Mesenchymal stem cell (in vitro differentiated cells and primary cell): ENCODE results near the gene WDFY1.

Experiments used
- DNase-seq: peaks from one replicate; pipeline ENCODE4 v3.0.0-alpha.2; 2013
- H2AFZ ChIP-seq: one replicate; pipeline ENCODE4 v1.6.1; 2013; ENCODE audit warnings: low read depth, mild to moderate bottlenecking, control low read depth, inconsistent platforms, low read length, moderate library complexity
- H2AK5ac ChIP-seq: 2 replicates; pipeline ENCODE4 v1.6.1; 2013; ENCODE audit warnings: low read length, moderate library complexity, mild to moderate bottlenecking, inconsistent platforms; ENCODE audit not compliant: severe bottlenecking
- H2BK120ac ChIP-seq: one replicate; pipeline ENCODE4 v1.6.1; 2013; ENCODE audit warnings: low read depth, mild to moderate bottlenecking, inconsistent platforms, low read length, moderate library complexity
- H2BK12ac ChIP-seq, 2 experiments: one replicate each; pipeline ENCODE4 v1.6.1; 2013; ENCODE audit warnings: inconsistent platforms in 2 of 2, low read length in 2 of 2, mild to moderate bottlenecking in 2 of 2, moderate library complexity in 2 of 2, control low read depth in 1 of 2
- H2BK15ac ChIP-seq: one replicate; pipeline ENCODE4 v1.6.1; 2013; ENCODE audit warnings: mild to moderate bottlenecking, low read depth, inconsistent platforms; ENCODE audit not compliant: poor library complexity, severe bottlenecking
- H2BK5ac ChIP-seq: 2 replicates; pipeline ENCODE4 v1.6.1; 2013; ENCODE audit warnings: low read depth, mild to moderate bottlenecking, low read length, control low read depth, inconsistent platforms; ENCODE audit not compliant: poor library complexity, severe bottlenecking
- H3K14ac ChIP-seq, 2 experiments: one replicate each; pipeline ENCODE4 v1.6.1; 2013; ENCODE audit warnings: inconsistent platforms in 2 of 2, low read length in 2 of 2, control low read depth in 1 of 2, mild to moderate bottlenecking in 1 of 2, moderate library complexity in 1 of 2
- H3K18ac ChIP-seq, 2 experiments: one replicate each; pipeline ENCODE4 v1.6.1; 2013; ENCODE audit warnings: inconsistent platforms in 2 of 2, low read length in 2 of 2, control low read depth in 1 of 2, low read depth in 1 of 2, mild to moderate bottlenecking in 1 of 2
- H3K23ac ChIP-seq, 2 experiments: one replicate each; pipeline ENCODE4 v1.6.1; 2013; ENCODE audit warnings: inconsistent platforms in 2 of 2, low read length in 2 of 2, mild to moderate bottlenecking in 2 of 2, moderate library complexity in 2 of 2, control low read depth in 1 of 2
- H3K27ac ChIP-seq: 2 replicates; pipeline ENCODE4 v1.5.1; 2013; ENCODE audit warnings: mild to moderate bottlenecking, moderate library complexity, low read length, control low read depth, inconsistent platforms; ENCODE audit not compliant: poor library complexity, severe bottlenecking
- H3K27me3 ChIP-seq, 2 experiments: 2 replicates each; pipeline versions ENCODE4 v1.6.1 to v1.7.0; 2013; ENCODE audit warnings: low read length in 2 of 2, mild to moderate bottlenecking in 2 of 2, moderate library complexity in 2 of 2, control low read depth in 1 of 2, inconsistent platforms in 1 of 2; ENCODE audit not compliant: control insufficient read depth in 1 of 2, insufficient read depth in 1 of 2
- H3K36me3 ChIP-seq, 2 experiments: 2 replicates each; pipeline versions ENCODE4 v1.6.1 to v1.7.0; 2013; ENCODE audit warnings: low read length in 2 of 2, control low read depth in 1 of 2, inconsistent platforms in 1 of 2, low read depth in 1 of 2, mild to moderate bottlenecking in 1 of 2; ENCODE audit not compliant: insufficient read depth in 2 of 2, control insufficient read depth in 1 of 2
- H3K4ac ChIP-seq, 2 experiments: one replicate each; pipeline ENCODE4 v1.6.1; 2013; ENCODE audit warnings: inconsistent platforms in 2 of 2, low read length in 2 of 2, mild to moderate bottlenecking in 2 of 2, moderate library complexity in 2 of 2, control low read depth in 1 of 2, low read depth in 1 of 2
- H3K4me1 ChIP-seq: 2 replicates; pipeline ENCODE4 v1.6.1; 2013; ENCODE audit warnings: low read depth, low read length, control low read depth; ENCODE audit not compliant: control insufficient read depth, insufficient read depth
- H3K4me2 ChIP-seq: 2 replicates; pipeline ENCODE4 v1.6.1; 2013; ENCODE audit warnings: low read length, mild to moderate bottlenecking, inconsistent platforms; ENCODE audit not compliant: poor library complexity, severe bottlenecking
- H3K4me3 ChIP-seq, 2 experiments: 2 replicates each; pipeline versions ENCODE4 v1.5.1 to v1.7.0; 2013; ENCODE audit warnings: low read length in 2 of 2, mild to moderate bottlenecking in 2 of 2, control low read depth in 1 of 2, low read depth in 1 of 2; ENCODE audit not compliant: insufficient read depth in 1 of 2
- H3K79me1 ChIP-seq: replicated peaks from 2 replicates; pipeline ENCODE4 v1.6.1; 2013; ENCODE audit warnings: mild to moderate bottlenecking, control low read depth, low read length, inconsistent platforms; ENCODE audit not compliant: poor library complexity, severe bottlenecking
- H3K9ac ChIP-seq: 2 replicates; pipeline ENCODE4 v1.7.0; 2013; ENCODE audit warnings: mild to moderate bottlenecking, low read length, moderate library complexity
- H3K9me3 ChIP-seq: 2 replicates; pipeline ENCODE4 v1.7.0; 2013; ENCODE audit warnings: mild to moderate bottlenecking, low read length; ENCODE audit not compliant: control insufficient read depth
- H4K8ac ChIP-seq: one replicate; pipeline ENCODE4 v1.6.1; 2013; ENCODE audit warnings: inconsistent platforms, mild to moderate bottlenecking, low read length, moderate library complexity
- H4K91ac ChIP-seq: one replicate; pipeline ENCODE4 v1.6.1; 2013; ENCODE audit warnings: mild to moderate bottlenecking, low read length, inconsistent platforms
- WGBS: methylation state at CpG from one replicate; pipeline ENCODE4 v1.1.7; 2013; ENCODE audit warnings: mixed read lengths; 5-methylcytosine and 5-hydroxymethylcytosine counted together

The WDFY1 gene

DNA sequence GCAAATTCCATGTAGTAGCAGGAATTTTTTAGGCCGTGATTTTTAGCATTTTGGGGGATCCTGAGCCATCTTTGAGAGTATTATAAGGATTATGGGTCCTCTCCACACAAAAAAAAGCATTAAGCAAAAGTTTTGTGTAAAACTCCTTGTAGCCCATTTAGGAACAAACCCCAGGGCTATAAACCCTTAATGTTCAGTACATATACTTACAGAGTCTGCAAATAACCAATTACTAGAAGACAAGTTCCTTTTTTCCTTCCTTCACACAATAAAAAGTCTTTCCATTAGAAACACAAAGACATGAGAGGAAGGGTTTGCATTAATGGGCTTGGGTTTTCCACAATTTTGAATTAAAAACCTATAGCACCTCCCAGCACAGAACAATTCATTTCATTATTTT lies 44.6 kb downstream of the WDFY1 start:
- H2BK120ac ChIP-seq, result no peak overlapping the region
- no peak overlapping the region for H4K91ac ChIP-seq
- H3K4me2 ChIP-seq, result no peak overlapping the region
- H2BK12ac ChIP-seq, result no peak overlapping the region
- no peak overlapping the region for H3K9ac ChIP-seq
- H2BK5ac ChIP-seq, result no peak overlapping the region
- H2BK15ac ChIP-seq, result no peak overlapping the region
- H3K4me1 ChIP-seq, result peaks cover 7% of the 10 kb centered on the region
- no peak overlapping the region for H2AFZ ChIP-seq
- whole genome bisulfite sequencing, result no CpG with 5 or more reads among the region's 1 CpG
- no peak overlapping the region for H2AK5ac ChIP-seq
- H3K27ac ChIP-seq, result no peak overlapping the region
- H3K14ac ChIP-seq, result no peak overlapping the region
- no peak overlapping the region for H3K18ac ChIP-seq
- H3K36me3 ChIP-seq, result peaks cover 14 to 80% of the 10 kb centered on the region in 2 experiments
- H3K79me1 ChIP-seq, result peaks cover 4% of the 10 kb centered on the region
- H3K4ac ChIP-seq, result no peak overlapping the region
- H3K4me3 ChIP-seq, result no peak overlapping the region
- no peak overlapping the region for H3K23ac ChIP-seq
- H4K8ac ChIP-seq, result no peak overlapping the region
- no peaks in the 10 kb centered on the region for H3K9me3 ChIP-seq
- H3K27me3 ChIP-seq, result no peaks in the 10 kb centered on the region
- DNase-seq, result no peak

DNA sequence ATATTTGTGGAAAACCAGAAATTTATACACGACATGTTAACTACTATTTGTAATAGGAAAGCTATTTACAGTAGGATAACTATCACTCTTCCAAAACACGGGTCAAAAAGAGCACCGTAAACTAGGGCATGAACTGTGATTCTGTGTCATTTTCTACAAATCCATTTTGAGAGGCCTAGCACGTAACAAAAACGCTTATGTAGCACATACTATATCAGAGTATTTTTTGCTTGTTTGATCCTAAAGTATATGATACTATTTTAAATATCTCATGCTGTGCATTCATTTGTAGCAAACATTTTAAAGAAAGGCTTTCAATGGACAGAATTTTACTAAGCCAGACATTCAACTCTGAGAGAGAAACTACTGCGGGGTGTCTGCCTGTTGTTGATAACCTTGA lies 45.1 kb downstream of the WDFY1 start:
- Histone ChIP-seq H3K14ac (no peak overlapping the region), H2BK120ac (no peak overlapping the region), H3K79me1 (peaks cover 6% of the 10 kb centered on the region), H2BK12ac (no peak overlapping the region), H4K91ac (no peak overlapping the region), H3K4me3 (no peak overlapping the region), H3K36me3 (peaks cover 14 to 80% of the 10 kb centered on the region in 2 experiments), H2BK5ac (no peak overlapping the region), H3K27me3 (no peaks in the 10 kb centered on the region), H3K4me1 (peaks cover 10% of the 10 kb centered on the region), H4K8ac (no peak overlapping the region), H3K18ac (no peak overlapping the region), H3K4ac (no peak overlapping the region), H3K23ac (no peak overlapping the region), H3K4me2 (no peak overlapping the region), H2AFZ (no peak overlapping the region), H3K9me3 (no peaks in the 10 kb centered on the region), H3K9ac (no peak overlapping the region), H2AK5ac (no peak overlapping the region), H2BK15ac (no peak overlapping the region), H3K27ac (no peak overlapping the region)
- DNase-seq, result no peak
- 97% methylated on average over 4 of the region's 6 CpGs for WGBS

DNA sequence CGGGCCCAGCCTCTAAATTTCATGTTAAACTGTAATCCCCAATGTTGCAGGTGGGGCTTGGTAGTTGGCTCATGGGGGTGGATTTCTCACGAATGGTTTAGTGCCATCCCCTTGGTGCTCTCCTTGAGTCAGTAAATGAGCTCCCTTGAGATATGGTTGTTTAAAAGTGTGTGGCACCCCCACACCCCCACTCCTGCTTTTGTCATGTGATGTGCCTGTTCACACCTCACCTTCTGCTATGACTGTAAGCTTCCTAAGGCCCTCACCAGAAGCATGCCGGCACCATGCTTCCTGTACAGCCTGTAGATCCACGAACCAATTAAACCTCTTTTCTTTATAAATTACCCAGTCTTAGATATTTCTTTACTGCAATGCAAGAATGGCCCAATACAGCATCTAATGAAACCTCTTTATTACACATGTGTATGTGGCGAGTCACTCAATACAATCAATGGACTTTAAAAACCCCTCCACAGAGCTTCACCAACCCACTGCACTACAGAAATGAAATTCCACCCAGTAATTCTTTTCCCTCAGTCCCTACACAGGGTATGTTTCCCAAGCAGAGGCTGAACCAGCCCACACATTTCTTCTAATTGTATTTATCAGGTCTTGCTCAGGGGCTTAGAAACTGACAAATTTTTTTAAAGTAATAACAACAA lies 47.3 kb downstream of the WDFY1 start:
- Histone ChIP-seq H3K9me3 (no peaks in the 10 kb centered on the region), H4K91ac (no peak overlapping the region), H3K79me1 (peaks cover 3% of the 10 kb centered on the region), H4K8ac (no peak overlapping the region), H3K4me3 (no peak overlapping the region), H3K23ac (no peak overlapping the region), H2BK120ac (no peak overlapping the region), H3K4me1 (peaks cover 10% of the 10 kb centered on the region), H3K27ac (no peak overlapping the region), H2BK15ac (no peak overlapping the region), H3K36me3 (peaks cover 20 to 83% of the 10 kb centered on the region in 2 experiments), H3K18ac (no peak overlapping the region), H2BK5ac (no peak overlapping the region), H3K9ac (no peak overlapping the region), H2AFZ (no peak overlapping the region), H3K27me3 (no peaks in the 10 kb centered on the region), H2BK12ac (no peak overlapping the region), H2AK5ac (no peak overlapping the region), H3K4me2 (no peak overlapping the region), H3K4ac (no peak overlapping the region), H3K14ac (no peak overlapping the region)
- DNase-seq, result no peak
- 98% methylated on average over 4 of the region's 5 CpGs for whole genome bisulfite sequencing

DNA sequence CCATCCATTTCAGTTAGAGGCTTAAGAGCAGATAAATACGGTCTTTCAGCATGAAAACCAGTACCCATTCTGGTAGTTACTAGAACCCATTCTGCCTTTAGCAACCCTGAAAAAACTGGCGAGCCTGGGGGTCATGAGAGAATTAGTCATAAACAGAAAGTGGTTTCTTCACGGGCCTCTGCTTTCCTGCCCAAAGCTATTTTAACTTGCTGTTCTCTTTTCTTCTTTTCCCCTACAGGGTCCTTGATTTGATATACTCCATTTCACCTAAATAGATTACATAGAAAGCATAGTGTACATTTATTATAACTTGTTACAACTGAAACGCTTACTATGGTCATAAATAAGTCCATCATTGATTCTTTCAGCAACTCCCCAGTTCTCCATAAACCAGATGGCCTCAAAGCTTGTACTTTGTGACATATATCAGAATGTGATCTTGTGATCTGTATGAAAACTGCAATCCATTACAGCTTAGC lies 48.3 kb downstream of the WDFY1 start:
- WGBS, result 87% methylated on average over 3 of the region's 4 CpGs
- H2BK5ac ChIP-seq, result no peak overlapping the region
- H3K36me3 ChIP-seq, result peaks cover 20 to 84% of the 10 kb centered on the region in 2 experiments
- H3K14ac ChIP-seq, result no peak overlapping the region
- DNase-seq, result peak; percentile 56
- no peak overlapping the region for H2BK15ac ChIP-seq
- no peak overlapping the region for H2AFZ ChIP-seq
- no peaks in the 10 kb centered on the region for H3K9me3 ChIP-seq
- peak overlapping the region; percentile 46 for H3K27ac ChIP-seq
- H3K4me1 ChIP-seq, result peaks cover 10% of the 10 kb centered on the region
- no peaks in the 10 kb centered on the region for H3K27me3 ChIP-seq
- peaks cover 2% of the 10 kb centered on the region for H3K79me1 ChIP-seq
- H4K91ac ChIP-seq, result no peak overlapping the region
- H3K23ac ChIP-seq, result no peak overlapping the region
- H3K4ac ChIP-seq, result no peak overlapping the region
- peak overlapping the region; percentile 60 for H3K9ac ChIP-seq
- H3K4me2 ChIP-seq, result no peak overlapping the region
- H3K4me3 ChIP-seq, result no peak overlapping the region
- no peak overlapping the region for H4K8ac ChIP-seq
- no peak overlapping the region for H2AK5ac ChIP-seq
- no peak overlapping the region for H2BK12ac ChIP-seq
- no peak overlapping the region for H2BK120ac ChIP-seq
- H3K18ac ChIP-seq, result no peak overlapping the region
